Stimulated activated CD8-positive, alpha-beta memory T cell treated with anti-CD3 and anti-CD28 coated beads, Interleukin-12 subunit alpha, Interleukin-12 subunit beta, amount 100 ng/mL, for 24 hours (primary cell): Measurements from ENCODE around the gene LRRC3C.
"Not testable (repeated sequence)": the region's sequence is repeated elsewhere in the genome, so short reads cannot be mapped to it uniquely, and the experiment has no call there.

ENCODE experiments used
- DNase-seq: peaks from one replicate; pipeline ENCODE4 v3.0.0-alpha.2; 2020; ENCODE audit errors: extremely low read depth

LRRC3C gene

DNA sequence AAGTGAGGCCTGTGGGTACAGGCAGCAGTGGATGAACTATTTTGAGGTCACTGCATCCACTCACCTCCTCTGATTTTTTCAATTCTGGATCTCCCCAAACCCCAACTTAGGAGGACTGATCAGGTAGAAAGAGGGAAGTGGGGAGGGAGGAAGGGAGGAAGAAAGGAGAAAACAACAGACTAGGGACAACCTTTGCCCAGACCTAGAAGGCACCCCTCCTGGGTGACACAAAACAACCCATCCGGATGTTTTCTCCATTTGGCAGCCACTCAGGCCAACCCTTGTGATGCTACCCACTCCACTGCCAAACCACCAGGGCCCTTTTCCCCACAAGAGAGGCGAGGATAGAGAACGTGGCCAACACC is 2.9 kb upstream of the LRRC3C start:
- DNase-seq: no peak

DNA sequence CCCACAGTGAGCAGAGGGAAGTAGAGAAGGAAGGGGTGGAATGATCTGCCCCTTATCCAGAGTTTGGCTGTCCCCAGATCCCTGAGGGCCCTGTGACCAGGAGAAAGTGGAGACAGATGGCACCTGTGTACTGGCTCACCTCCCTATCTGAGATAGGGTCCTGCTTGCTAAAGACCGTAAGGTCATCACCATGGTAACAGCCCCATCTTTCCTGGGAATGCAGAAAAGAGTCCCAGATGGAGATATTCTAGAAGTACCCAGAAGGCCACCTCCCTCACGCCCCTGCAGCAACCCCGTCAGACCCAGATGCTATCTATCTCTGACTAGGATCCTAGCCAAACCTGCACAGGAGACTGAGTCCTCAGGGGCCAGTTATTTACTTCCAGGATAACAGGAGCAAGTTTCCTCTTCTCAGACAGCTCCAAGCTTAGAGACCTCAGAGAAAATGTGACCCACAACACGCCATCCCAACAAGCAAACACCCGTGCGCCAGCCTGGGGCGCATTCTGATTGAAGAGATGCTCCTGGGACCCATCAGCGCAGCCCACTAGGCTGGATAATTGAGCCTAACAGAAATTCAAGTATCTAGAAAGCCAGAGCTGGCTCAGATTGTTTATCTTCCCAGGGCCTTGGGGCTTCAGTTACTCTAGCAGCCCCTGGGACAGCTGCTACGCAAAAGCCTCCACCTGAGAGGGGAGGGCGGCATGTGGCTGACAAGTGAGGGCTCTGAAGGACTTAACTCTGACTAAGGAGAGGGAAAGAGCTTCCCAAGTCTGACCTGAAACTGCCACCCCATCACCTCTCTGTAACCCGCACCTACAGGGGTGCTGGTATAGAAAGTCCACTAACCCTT is 2.0 kb upstream of the LRRC3C start:
- no peak for DNase-seq

DNA sequence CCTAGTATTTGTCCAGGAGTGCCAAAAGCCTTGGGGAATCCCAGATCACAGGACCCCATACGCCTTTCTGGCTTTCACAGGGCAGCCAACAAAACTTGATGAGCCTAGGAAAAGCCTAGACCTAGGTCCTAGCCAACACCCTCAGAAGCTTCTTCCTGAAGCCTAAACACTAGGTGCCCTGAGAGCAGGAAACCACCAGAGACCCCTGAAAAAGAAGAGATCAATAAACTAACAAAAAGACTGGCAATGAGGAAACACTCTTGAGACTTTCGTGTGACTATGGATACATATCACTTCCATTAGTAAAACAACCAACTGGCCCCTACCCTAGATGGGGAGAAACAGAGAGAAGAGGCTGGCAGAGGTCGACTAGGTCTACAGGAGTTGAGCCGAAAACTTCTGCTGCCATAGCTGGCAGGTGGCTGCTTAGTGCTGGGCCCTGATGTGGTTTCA is 1.4 kb upstream of the LRRC3C start:
- DNase-seq: no peak

DNA sequence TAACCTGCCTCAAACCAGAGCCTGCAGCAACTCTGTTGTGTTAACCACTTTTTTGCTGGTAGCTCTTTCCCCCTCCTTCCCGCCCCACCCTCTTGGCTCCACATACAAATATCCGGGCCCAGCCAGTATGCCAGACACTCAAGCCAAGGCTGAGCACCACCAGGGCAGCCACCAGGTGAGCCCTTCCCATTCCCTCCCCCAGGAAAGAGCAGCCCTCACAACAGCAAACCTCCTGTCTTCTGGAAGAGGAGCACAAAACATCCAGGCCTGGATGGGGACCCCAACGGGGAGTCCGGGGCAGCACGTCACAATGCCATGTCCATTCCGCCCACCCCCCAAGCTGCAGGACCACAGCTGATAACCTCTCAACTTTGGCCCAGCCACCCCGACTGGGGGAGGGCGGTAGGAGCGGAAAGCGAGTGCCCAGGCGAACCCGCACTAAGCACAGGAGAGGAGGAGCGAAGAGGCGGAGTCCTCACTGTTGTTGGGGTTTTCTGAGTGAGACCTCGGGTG is 888 bp upstream of the LRRC3C start:
- DNase-seq: peak; percentile 31

DNA sequence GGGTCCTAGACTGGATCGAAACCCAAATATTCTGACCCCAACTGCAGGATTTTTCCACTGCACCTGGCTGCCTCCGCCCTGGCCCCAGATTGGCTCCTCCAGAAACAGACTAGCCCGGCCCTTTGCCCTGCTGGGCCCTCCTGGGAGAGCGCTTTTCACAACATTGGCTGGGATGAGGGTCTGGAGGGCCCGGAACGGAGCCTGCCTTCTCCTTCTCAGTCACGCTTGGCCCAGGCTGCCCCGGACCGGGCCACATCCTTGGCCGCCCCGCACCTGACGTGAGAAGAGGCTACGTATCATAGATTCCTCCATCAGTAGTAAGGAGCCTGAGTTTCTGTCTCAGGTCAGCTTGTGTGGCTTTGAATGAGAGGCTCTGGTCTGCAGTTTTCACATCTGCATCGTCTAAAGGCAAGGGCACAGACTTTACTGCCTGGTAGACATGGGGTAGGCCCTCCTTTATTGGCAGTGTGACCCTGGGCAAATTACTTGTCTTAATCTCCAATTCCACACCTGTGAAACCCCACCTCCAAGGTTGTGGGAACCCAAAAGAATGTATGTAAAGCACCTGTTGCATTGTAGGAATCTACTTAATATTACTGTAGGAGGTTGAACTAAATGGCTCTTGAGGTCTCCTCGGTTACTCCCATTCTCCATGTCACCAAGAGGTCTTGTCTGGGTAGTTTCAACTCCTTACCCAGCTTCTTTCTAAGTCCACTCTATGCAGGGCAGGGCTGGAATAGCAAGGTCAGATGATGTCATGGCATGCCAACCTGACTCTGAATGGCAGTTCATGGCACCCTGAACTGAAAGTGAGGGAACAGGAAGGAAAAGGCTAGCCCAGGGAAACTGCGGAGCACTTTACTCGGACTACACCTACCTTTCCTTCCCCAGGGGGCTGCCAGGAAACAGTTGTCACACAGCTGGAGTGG is 661 bp downstream of the LRRC3C start:
- DNase-seq: no peak

DNA sequence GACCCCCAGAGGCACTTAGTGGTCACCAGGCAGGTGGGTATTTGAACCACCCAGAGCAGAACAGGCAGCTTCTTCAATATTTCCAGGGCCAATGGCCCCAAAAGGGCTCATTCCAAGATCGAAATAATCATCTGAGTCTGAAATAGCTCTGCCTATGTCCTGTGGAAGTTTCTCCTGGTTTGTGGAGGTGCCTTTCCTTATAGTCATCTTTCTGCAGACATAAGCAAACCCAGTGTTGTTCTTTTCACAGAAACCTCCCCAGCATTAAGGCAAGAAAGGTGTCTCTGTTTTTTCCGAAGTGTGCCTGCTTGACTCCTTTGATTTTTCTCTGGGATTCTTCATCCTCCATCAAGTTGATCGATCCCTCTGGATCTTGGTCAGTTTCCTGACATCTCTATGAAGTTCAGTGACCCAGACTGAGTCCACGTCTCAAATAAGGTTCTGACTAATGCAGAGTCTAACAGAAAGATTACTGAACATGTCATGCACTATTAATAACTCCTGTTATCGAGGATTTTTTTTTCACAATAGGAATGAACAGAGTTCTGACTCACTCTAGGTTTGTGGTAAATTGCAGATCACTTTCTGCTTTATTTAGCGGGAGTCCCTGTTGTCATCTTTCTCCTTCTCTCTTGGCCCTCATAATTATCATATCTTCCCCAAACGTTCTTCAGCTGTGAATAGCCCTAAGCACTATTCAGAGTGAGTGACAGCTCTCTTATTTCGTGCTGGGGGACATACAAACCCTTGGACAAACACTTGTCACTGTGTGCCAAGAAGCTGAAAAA is 1.5 kb downstream of the LRRC3C start:
- DNase-seq: no peak

DNA sequence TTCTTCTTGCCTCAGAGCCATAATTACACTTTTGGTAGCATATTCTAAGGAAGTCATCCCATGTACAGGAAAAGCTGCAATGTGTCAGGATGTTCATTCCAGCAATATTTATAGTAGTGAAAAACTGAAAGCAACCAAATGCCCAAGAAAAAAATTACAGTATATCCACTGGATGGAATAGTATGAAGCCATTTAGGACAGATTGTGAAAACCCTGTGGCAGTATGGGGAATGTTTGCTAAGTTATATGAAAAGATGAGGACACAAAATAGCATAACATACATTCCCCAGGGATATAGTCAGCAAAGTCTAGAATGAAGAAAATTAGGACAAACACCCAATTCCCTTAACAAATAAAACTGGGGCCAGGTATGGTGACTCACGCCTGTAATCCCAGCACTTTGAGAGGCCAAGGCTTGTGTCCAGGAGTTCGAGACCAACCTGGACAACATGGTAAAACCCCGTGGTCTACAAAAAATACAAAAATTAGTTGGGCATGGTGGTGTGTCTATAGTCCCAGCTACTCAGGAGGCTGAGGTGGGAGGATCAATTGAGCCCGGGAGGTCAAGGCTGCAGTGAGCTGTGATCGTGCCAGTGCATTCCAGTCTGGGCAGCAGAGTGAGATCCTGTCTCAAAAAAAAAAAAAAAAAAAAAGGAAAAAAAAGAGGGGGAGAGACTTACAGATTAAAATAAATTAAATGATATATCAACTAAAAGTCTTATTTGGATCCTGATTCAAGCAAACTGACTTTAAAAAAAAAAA is 2.3 kb downstream of the LRRC3C start:
- DNase-seq: no peak

GRCh38 chr17:39933912-39934311 is 6.4 kb downstream of the LRRC3C start:
- no peak for DNase-seq

DNA sequence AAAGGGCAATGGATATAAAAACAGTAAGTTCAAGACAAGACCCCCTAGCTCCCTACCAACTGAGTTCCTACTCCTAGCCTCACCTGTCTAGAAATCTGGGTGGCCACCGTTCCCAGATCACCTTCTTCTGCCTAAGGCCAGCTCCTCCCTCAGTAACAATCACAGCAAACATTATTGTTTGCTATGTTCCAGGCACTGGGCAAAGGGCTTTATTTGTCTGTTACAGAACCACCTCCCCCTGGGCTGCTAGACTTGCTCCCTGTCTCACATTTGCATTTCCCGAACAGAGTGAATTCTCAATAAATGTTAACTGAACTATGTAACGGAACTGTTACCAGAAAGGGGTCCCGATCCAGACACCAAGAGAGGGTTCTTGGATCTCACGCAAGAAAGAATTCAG is 6.8 kb downstream of the LRRC3C start:
- no peak for DNase-seq

DNA sequence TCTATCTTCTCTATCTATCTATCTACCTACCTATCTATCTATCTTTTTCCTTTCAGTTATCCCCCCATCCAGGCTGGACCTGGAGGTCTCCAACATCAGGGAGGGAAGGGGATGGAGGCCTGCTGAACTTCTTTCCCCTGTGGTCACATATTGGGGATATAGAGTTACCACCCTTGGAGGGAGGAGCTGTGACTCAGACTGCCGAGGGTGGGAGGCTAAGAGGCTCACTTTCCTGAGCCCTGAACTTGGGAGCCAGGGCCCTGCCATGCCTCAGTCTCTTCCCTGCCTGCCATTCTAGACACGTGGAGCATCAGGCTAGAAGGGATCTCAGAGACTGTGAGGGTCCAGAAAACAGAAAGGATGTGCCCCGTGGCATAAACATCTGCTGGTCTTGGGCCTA is 8.4 kb downstream of the LRRC3C start:
- no peak for DNase-seq

DNA sequence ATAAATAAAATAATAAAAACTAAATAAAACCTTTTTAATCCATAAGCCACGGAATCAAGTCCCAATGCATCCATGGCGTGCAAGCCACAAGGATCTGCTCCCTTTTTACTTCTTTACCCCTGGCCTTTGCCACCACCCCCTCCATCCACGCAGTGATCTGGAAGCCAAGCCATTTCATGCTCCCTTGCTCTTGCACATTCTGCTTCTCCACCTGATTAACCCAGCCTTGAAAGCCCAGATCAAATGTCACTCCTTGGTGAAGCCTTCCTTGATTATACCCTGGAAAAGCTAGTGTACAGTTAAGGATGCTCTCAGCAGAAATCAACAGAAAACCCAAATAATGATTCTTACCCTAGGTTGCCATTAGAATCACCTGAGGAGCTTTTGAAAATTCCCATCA is 9.9 kb downstream of the LRRC3C start:
- no peak for DNase-seq

- DNase-seq: no peak
Measured at GRCh38 chr17:39938140-39938869, 10.8 kb downstream of the LRRC3C start.

DNA sequence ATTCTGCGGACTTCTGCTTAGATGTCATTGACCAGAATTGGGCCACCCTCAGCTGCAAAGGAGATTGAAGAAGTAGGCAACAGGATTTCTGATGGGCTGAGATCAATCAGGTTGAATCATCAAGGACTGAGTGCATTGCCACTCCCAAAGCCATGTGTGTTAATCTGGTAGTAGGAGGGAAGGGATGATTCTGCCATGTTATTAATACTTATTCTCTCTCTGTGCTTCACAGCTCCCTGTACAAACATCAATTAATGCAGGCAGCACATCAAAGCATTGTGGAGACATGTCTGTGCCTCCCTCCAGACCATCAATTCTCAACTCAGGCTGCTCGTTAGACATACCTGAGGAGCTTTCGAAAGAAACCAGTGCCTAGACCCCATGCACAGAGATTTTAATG is 11.6 kb downstream of the LRRC3C start:
- DNase-seq: no peak

- DNase-seq: no peak
Measured at GRCh38 chr17:39939588-39940419, 12.3 kb downstream of the LRRC3C start.

GRCh38 chr17:39943702-39944392 is 16.3 kb downstream of the LRRC3C start:
- no peak for DNase-seq

DNA sequence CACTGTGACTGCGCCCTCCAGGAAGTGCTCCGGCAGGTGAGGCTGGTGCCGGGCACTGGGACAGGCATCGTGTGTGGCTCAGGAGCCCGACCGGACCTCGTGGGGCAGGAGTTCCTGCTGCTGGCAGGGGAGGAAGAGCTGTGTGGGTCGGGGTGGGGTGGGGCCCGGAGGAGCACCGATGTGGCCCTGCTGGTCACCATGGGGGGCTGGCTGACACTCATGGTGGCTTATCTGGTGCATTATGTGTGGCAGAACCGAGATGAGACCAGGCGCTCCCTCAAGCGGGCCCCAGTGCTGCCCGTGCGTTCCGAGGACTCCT is 16.8 kb downstream of the LRRC3C start:
- DNase-seq: no peak

- no peak for DNase-seq
Measured at GRCh38 chr17:39946551-39947330, 19.2 kb downstream of the LRRC3C start.

GRCh38 chr17:39948489-39948828 is 20.9 kb downstream of the LRRC3C start:
- not testable (repeated sequence) for DNase-seq
